Measurements from ENCODE around the gene NRAP. TPM values are rescaled to one million over a fixed set of nuclear protein-coding genes. Genes with fewer than 3 reads are reported as not detected.

The NRAP gene
- total RNA-seq, 1 donor from 2014 or later: not detected

- DNase-seq (ENCODE audit: low read depth, low spot score): no peak
Measured at GRCh38 chr10:113626809-113627355, 37.0 kb downstream of the NRAP start.

DNA sequence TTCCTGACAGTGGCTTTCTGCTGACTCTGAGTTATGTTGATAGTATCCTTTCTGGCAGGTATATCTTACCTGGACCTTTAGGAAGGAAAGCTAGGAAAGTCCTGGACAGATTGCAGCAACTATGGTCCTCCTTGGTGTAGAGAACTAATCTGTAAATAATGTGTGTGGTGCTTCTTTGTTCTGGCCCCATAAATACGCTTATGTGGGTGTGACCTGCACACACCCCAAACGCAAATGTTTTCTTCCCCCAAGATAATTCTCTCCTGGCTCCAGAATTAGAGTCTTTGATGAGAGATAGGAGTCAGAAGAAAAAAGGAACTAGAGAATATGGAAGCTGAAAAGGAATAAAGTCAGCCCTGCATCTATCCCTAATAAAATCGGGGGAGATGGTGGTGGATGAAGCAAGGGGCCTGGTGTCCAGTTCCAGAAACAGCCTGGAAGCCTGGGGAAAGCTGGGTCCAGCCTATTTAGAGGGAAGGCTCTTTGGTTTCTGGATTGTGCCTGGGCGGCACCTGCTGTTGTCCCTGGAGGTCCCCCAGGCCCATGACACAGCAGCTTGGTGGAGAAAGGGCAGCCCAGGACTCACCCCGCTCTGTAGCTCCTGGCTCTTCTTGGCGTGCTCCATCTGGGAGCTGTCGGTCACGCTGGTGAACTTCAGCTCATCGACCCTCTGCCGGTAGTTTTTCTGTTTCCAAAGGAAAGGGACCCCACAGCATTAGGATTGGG lies 38.2 kb downstream of the NRAP start:
- Mint-ChIP-seq H3K9me3 (peaks cover 3% of the 10 kb centered on the region), H3K27me3 (ENCODE audit: low read depth) (peaks cover 10% of the 10 kb centered on the region), H3K4me1 (peaks cover 3% of the 10 kb centered on the region), H3K4me3 (no peak overlapping the region), H3K27ac (ENCODE audit: unreplicated experiment) (no peak overlapping the region), H3K36me3 (ENCODE audit: low read depth) (no peaks in the 10 kb centered on the region)
- no peak for TF ChIP-seq CTCF (conservative IDR thresholded peaks at IDR 0.05)
- DNase-seq (ENCODE audit: low read depth, low spot score): no peak

More at GRCh38 chr10:113626809-113627355, 37.0 kb downstream of the NRAP start:
- H3K27me3 Mint-ChIP-seq (ENCODE audit: low read depth): peaks cover 10% of the 10 kb centered on the region
- peaks cover 5% of the 10 kb centered on the region for H3K4me1 Mint-ChIP-seq
- TF ChIP-seq CTCF (conservative IDR thresholded peaks at IDR 0.05): no peak
- H3K9me3 Mint-ChIP-seq: peaks cover 3% of the 10 kb centered on the region
- no peak overlapping the region for H3K4me3 Mint-ChIP-seq
- no peak overlapping the region for H3K27ac Mint-ChIP-seq (ENCODE audit: unreplicated experiment)
- H3K36me3 Mint-ChIP-seq (ENCODE audit: low read depth): no peaks in the 10 kb centered on the region

DNA sequence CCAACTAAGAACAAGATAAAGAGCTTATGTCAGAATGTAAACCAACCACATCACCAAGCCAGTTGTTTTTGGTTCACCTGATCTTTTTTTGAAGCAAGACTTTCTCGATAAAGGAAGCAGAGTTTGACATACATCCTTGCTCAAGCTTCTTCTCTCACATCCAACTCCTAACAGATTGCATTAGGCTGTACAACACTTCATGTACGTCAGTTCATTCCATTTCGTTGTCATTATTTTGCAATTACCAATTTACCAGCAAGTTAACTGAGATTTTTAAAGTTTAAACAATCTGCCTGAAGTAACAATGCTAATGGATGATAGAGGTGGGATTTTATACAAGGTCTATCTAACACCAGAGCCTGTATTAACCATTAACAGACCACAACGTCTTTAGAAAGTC lies 41.0 kb downstream of the NRAP start:
- Mint-ChIP-seq H3K27me3 (ENCODE audit: low read depth) (peaks cover 10% of the 10 kb centered on the region), H3K27ac (ENCODE audit: unreplicated experiment) (no peak overlapping the region), H3K4me3 (no peak overlapping the region), H3K36me3 (ENCODE audit: low read depth) (no peaks in the 10 kb centered on the region), H3K9me3 (no peaks in the 10 kb centered on the region), H3K4me1 (peaks cover 13% of the 10 kb centered on the region)
- no peak for TF ChIP-seq CTCF (conservative IDR thresholded peaks at IDR 0.05)
- no peak for DNase-seq (ENCODE audit: low read depth, low spot score)

DNA sequence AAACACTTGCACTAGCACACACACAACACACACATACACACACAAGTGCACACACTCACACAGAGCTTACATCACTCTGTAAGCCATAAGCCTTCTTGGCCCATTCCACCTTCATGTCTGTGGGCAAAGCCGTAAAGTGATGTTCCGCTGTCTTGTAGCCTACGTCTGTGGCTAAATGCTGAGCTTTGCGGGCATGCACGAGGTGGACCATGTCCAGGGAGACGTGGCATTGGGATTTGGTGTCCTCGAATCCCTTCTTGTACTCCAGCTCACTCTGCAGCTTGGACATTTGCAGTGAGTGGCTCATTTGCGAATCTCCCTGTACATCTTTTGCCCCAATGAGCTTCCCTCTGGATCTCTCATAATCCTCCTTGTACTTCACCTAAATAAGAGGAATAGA lies 42.0 kb downstream of the NRAP start:
- no peak for TF ChIP-seq CTCF (conservative IDR thresholded peaks at IDR 0.05)
- peaks cover 23% of the 10 kb centered on the region for H3K4me1 Mint-ChIP-seq
- H3K9me3 Mint-ChIP-seq: no peaks in the 10 kb centered on the region
- no peak overlapping the region for H3K4me3 Mint-ChIP-seq
- H3K27me3 Mint-ChIP-seq (ENCODE audit: low read depth): peaks cover 14% of the 10 kb centered on the region
- no peaks in the 10 kb centered on the region for H3K36me3 Mint-ChIP-seq (ENCODE audit: low read depth)
- no peak overlapping the region for H3K27ac Mint-ChIP-seq (ENCODE audit: unreplicated experiment)
- no peak for DNase-seq (ENCODE audit: low read depth, low spot score)

- Mint-ChIP-seq H3K9me3 (no peaks in the 10 kb centered on the region), H3K27ac (ENCODE audit: unreplicated experiment) (no peak overlapping the region), H3K36me3 (ENCODE audit: low read depth) (no peaks in the 10 kb centered on the region), H3K4me3 (no peak overlapping the region), H3K27me3 (ENCODE audit: low read depth) (peaks cover 14% of the 10 kb centered on the region), H3K4me1 (peaks cover 32% of the 10 kb centered on the region)
- DNase-seq (ENCODE audit: low read depth, low spot score): no peak
- TF ChIP-seq CTCF (conservative IDR thresholded peaks at IDR 0.05): no peak
Measured at GRCh38 chr10:113620936-113621335, 42.9 kb downstream of the NRAP start.

Measured in neural crest cell (in vitro differentiated cells).